ENCODE results near the gene TBC1D17.

GRCh38 chr19:49883094-49883493 is 5.6 kb downstream of the TBC1D17 start:
- no peak for TF ChIP-seq CTCF (IDR thresholded peaks at IDR 0.05)
- TF ChIP-seq POLR2A (IDR thresholded peaks at IDR 0.05), result no peak
